ENCODE results near the gene MAP4K5. TPM values are rescaled to one million over a fixed set of nuclear protein-coding genes. Genes with fewer than 3 reads are reported as not detected.
A peak's percentile ranks its signal among the peaks of the same experiment; 100 is the strongest.

The MAP4K5 gene
- total RNA-seq, 2 donors from 2014 or later: 45.0 to 60.3 TPM

DNA sequence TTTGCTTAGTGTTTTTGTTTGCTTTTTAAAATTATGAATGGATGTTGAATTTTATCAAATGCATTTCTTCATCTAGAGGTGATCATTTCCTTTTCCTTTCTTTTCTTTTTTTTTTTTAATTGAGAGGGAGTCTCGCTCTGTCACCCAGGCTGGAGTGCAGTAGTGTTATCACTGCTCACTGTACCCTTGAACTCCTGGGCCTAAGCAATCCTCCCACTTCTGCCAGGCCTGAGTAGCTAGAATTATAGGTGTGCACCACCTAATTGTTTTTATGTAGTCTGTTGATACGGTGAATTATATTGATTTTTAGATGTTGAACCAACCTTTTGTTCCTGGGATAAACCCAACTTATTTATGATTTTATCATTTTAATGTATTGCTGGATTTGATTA, 134.2 kb downstream of the MAP4K5 start:
- H3K4me3 Mint-ChIP-seq: no peak overlapping the region
- Histone ChIP-seq H3K9me3 (ENCODE audit: control insufficient read depth, low read length) (no peaks in the 10 kb centered on the region), H3K36me3 (ENCODE audit: control insufficient read depth, insufficient read depth, low read length) (no peaks in the 10 kb centered on the region), H3K27me3 (ENCODE audit: control insufficient read depth, insufficient read depth, low read length, poor library complexity, severe bottlenecking) (peaks cover 14% of the 10 kb centered on the region), H3K4me3 (ENCODE audit: low read length) (no peak overlapping the region), H3K4me1 (ENCODE audit: control insufficient read depth, insufficient read depth, low read length) (no peaks in the 10 kb centered on the region), H3K27ac (ENCODE audit: low read depth, low read length) (no peak overlapping the region), H3K9ac (ENCODE audit: extremely low read depth, low read length, poor library complexity, severe bottlenecking) (no peak overlapping the region)
- TF ChIP-seq, protein P1, sequence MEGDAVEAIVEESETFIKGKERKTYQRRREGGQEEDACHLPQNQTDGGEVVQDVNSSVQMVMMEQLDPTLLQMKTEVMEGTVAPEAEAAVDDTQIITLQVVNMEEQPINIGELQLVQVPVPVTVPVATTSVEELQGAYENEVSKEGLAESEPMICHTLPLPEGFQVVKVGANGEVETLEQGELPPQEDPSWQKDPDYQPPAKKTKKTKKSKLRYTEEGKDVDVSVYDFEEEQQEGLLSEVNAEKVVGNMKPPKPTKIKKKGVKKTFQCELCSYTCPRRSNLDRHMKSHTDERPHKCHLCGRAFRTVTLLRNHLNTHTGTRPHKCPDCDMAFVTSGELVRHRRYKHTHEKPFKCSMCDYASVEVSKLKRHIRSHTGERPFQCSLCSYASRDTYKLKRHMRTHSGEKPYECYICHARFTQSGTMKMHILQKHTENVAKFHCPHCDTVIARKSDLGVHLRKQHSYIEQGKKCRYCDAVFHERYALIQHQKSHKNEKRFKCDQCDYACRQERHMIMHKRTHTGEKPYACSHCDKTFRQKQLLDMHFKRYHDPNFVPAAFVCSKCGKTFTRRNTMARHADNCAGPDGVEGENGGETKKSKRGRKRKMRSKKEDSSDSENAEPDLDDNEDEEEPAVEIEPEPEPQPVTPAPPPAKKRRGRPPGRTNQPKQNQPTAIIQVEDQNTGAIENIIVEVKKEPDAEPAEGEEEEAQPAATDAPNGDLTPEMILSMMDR (conservative IDR thresholded peaks at IDR 0.05): no peak
- H3K4me1 Mint-ChIP-seq: peaks cover 19% of the 10 kb centered on the region
- peaks cover 35% of the 10 kb centered on the region for H3K27me3 Mint-ChIP-seq (ENCODE audit: insufficient read depth)
- no peak overlapping the region for H3K27ac Mint-ChIP-seq
- no peak for DNase-seq
- no peaks in the 10 kb centered on the region for H3K9me3 Mint-ChIP-seq
- no peaks in the 10 kb centered on the region for H3K36me3 Mint-ChIP-seq (ENCODE audit: low read depth)
- WGBS, 2 experiments (ENCODE audit: insufficient coverage in 1 of 2, insufficient read length in 1 of 2): 94% methylated on average over 2 of the region's 2 CpGs; no CpG with 5 or more reads in 1 of the 2 experiments

DNA sequence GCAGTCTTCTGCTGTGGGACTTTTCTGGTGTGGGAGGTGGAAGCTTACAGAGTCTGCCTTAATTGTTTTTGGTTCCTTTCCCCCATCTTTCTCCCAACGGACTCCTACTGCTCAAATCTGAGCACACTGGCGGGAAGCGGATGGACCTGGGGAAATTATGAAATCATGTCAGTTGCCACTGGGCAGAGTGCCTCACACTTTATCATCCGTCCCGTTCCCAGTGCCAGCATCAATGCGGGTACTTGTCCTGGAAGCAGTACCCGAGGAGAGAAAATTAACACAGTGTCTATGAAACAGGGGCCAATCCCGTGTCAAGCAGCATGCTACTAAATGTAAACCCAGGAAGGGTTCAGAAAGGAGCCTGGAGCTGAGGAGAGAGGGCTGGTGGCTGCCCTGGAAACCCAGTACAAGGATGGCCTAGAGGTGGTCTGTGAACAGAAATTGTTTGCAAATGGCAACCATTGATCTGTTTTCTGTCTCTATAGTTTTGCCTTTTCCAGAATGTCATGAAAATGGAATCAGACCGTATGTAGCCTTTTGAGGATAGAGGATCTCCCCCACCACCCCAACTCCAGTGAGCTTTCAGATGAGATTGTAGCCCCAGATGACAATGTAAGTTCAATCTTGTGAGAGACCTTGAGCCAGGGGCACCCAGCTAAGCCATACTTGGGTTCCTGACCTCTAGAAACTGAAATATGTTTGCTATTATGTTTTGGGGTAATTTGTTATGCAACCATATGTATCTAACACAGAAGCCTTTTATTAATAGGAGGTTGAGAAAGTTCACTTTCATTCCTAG, 134.8 kb downstream of the MAP4K5 start:
- Histone ChIP-seq H3K4me1 (ENCODE audit: control insufficient read depth, insufficient read depth, low read length) (no peaks in the 10 kb centered on the region), H3K4me3 (ENCODE audit: low read length) (peak overlapping the region; percentile 89), H3K36me3 (ENCODE audit: control insufficient read depth, insufficient read depth, low read length) (no peaks in the 10 kb centered on the region), H3K9me3 (ENCODE audit: control insufficient read depth, low read length) (no peaks in the 10 kb centered on the region), H3K9ac (ENCODE audit: extremely low read depth, low read length, poor library complexity, severe bottlenecking) (no peak overlapping the region), H3K27me3 (ENCODE audit: control insufficient read depth, insufficient read depth, low read length, poor library complexity, severe bottlenecking) (peaks cover 14% of the 10 kb centered on the region), H3K27ac (ENCODE audit: low read depth, low read length) (no peak overlapping the region)
- H3K9me3 Mint-ChIP-seq: no peaks in the 10 kb centered on the region
- H3K27me3 Mint-ChIP-seq (ENCODE audit: insufficient read depth): peaks cover 38% of the 10 kb centered on the region
- 73 to 74% methylated on average over 8 to 9 of the region's 9 CpGs for WGBS, 2 experiments (ENCODE audit: insufficient coverage in 1 of 2, insufficient read length in 1 of 2)
- H3K27ac Mint-ChIP-seq: no peak overlapping the region
- TF ChIP-seq, protein P1 (conservative IDR thresholded peaks at IDR 0.05): no peak
- no peak for DNase-seq
- peak overlapping the region; percentile 64 for H3K4me3 Mint-ChIP-seq
- H3K4me1 Mint-ChIP-seq: peaks cover 17% of the 10 kb centered on the region
- H3K36me3 Mint-ChIP-seq (ENCODE audit: low read depth): no peaks in the 10 kb centered on the region

DNA sequence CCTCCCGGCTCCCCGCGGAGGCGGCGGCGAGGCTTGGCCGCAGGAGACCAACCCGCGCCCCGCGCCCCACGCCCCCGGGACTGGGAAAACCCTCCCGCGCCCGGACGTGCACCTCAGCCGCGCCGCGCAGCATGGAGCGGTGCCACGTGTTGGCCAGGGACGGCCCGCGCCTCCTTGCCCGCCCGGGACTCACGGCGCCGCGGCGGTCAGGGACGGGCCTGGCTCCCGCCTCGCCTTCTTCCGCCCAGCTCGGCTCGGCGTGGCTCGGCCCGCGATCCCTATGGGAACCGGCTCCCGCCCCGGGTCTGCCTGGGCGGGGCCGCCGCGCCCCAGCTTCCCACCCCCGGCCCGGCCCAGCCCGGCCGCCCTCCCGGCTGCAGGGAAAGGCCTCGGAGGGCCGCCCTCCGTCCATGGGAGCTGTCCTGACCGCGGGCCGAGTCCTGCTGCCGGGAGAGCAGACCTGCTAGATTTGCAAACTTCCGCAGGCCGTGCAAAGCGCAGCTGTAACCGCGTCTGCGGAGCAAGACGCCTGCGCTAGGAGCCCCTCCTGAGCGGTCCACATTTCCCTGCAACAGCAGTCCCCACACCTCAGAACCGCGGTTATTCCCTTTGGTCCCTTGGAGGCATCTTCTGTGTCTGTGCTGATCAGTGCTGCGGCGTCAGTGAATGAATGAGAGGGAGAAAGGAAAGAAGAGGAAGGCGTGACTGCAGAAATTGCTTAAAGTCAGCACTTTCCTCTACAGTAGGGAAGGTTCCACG, 135.6 kb downstream of the MAP4K5 start, which contains the start of gene CDKL1:
Gene CDKL1, minus strand, starts transcription at position 251 of the 759 bp plus-strand sequence. CDS start 1,013 bp downstream, outside the sequence.
- peak within 1 kb of the TSS; percentile 48 for H3K9ac ChIP-seq (ENCODE audit: extremely low read depth, low read length, poor library complexity, severe bottlenecking)
- H3K4me3 ChIP-seq (ENCODE audit: low read length): peak within 1 kb of the TSS; percentile 89
- Mint-ChIP-seq H3K4me3 (peak within 1 kb of the TSS; percentile 64), H3K27me3 (ENCODE audit: insufficient read depth) (peaks cover 40% of the 10 kb centered on the region), H3K36me3 (ENCODE audit: low read depth) (no peaks in the 10 kb centered on the region), H3K9me3 (no peaks in the 10 kb centered on the region), H3K27ac (peak within 1 kb of the TSS; percentile 77), H3K4me1 (peaks cover 17% of the 10 kb centered on the region)
- H3K36me3 ChIP-seq (ENCODE audit: control insufficient read depth, insufficient read depth, low read length): no peaks in the 10 kb centered on the region
- DNase-seq: peak; percentile 90
- TF ChIP-seq, protein P1 (conservative IDR thresholded peaks at IDR 0.05): no peak
- WGBS, 2 experiments (ENCODE audit: insufficient coverage in 1 of 2, insufficient read length in 1 of 2): 2 to 4% methylated on average over 12 to 77 of the region's 77 CpGs
- peaks cover 14% of the 10 kb centered on the region for H3K27me3 ChIP-seq (ENCODE audit: control insufficient read depth, insufficient read depth, low read length, poor library complexity, severe bottlenecking)
- no peaks in the 10 kb centered on the region for H3K4me1 ChIP-seq (ENCODE audit: control insufficient read depth, insufficient read depth, low read length)
- H3K9me3 ChIP-seq (ENCODE audit: control insufficient read depth, low read length): no peaks in the 10 kb centered on the region
- H3K27ac ChIP-seq (ENCODE audit: low read depth, low read length): no peak within 1 kb of the TSS

All from endodermal cell (in vitro differentiated cells).